GM12875 (cell line): ENCODE measurements around the gene ABCA7.

Source experiments
- H3K4me3 ChIP-seq: one replicate; pipeline ENCODE4 v1.5.1; 2011; ENCODE audit warnings: low read depth, low read length, control low read depth
- TF ChIP-seq, protein P1 (sequence below): IDR thresholded peaks from 2 replicates; pipeline ENCODE4 v1.5.1; 2011; ENCODE audit warnings: low read depth, mild to moderate bottlenecking, control low read depth, inconsistent platforms, low read length, moderate library complexity, borderline replicate concordance; ENCODE audit not compliant: insufficient read depth

The ABCA7 gene, protein sequence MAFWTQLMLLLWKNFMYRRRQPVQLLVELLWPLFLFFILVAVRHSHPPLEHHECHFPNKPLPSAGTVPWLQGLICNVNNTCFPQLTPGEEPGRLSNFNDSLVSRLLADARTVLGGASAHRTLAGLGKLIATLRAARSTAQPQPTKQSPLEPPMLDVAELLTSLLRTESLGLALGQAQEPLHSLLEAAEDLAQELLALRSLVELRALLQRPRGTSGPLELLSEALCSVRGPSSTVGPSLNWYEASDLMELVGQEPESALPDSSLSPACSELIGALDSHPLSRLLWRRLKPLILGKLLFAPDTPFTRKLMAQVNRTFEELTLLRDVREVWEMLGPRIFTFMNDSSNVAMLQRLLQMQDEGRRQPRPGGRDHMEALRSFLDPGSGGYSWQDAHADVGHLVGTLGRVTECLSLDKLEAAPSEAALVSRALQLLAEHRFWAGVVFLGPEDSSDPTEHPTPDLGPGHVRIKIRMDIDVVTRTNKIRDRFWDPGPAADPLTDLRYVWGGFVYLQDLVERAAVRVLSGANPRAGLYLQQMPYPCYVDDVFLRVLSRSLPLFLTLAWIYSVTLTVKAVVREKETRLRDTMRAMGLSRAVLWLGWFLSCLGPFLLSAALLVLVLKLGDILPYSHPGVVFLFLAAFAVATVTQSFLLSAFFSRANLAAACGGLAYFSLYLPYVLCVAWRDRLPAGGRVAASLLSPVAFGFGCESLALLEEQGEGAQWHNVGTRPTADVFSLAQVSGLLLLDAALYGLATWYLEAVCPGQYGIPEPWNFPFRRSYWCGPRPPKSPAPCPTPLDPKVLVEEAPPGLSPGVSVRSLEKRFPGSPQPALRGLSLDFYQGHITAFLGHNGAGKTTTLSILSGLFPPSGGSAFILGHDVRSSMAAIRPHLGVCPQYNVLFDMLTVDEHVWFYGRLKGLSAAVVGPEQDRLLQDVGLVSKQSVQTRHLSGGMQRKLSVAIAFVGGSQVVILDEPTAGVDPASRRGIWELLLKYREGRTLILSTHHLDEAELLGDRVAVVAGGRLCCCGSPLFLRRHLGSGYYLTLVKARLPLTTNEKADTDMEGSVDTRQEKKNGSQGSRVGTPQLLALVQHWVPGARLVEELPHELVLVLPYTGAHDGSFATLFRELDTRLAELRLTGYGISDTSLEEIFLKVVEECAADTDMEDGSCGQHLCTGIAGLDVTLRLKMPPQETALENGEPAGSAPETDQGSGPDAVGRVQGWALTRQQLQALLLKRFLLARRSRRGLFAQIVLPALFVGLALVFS (N-terminal part only)

DNA sequence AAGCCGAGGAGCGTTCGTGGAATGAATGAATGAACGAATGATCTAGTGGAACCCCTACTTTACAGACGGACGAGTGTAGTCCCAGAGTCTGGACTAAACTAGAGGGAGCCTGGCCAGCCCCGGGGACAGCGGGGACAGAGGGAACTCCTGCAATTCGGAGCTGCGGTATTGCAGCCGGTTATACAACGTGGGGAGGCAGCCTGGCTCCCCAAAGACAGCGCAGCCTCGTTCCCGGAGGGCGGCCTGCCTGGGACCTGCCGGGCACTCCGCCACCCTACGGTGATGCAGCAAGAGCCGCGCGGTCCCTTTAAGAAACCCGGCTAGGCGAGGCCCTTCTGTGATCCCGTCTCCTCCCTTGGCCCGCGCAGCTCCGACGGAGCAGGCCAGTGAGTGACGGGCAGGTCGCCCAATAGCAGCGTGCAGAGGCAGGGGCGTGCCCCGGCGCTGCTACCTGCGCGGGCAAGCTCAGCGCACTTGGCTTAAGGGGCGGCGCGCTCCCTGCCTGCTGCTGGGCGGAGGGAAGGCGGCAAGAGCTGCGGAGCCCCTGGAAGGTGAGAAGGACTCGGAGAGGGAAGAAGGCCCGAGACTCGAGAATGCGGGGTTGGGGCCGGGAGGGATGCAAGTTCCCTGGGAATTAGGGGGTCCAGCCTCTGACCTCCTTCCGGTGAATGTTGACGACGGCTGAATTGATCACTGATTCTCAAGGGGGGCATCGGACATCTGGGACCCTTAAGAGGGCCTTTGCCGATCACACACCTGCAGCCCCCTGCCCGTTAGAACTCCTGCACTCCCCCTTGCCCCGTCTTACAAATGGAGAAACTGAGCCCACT is at the start of gene ABCA7:
ABCA7 (plus strand) TSS at position 462 of the 830 bp plus-strand sequence. CDS start 1,255 bp downstream, outside the sequence.
- TF ChIP-seq, protein P1, sequence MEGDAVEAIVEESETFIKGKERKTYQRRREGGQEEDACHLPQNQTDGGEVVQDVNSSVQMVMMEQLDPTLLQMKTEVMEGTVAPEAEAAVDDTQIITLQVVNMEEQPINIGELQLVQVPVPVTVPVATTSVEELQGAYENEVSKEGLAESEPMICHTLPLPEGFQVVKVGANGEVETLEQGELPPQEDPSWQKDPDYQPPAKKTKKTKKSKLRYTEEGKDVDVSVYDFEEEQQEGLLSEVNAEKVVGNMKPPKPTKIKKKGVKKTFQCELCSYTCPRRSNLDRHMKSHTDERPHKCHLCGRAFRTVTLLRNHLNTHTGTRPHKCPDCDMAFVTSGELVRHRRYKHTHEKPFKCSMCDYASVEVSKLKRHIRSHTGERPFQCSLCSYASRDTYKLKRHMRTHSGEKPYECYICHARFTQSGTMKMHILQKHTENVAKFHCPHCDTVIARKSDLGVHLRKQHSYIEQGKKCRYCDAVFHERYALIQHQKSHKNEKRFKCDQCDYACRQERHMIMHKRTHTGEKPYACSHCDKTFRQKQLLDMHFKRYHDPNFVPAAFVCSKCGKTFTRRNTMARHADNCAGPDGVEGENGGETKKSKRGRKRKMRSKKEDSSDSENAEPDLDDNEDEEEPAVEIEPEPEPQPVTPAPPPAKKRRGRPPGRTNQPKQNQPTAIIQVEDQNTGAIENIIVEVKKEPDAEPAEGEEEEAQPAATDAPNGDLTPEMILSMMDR = no peak
- H3K4me3 ChIP-seq = peak within 1 kb of the TSS; percentile 64

DNA sequence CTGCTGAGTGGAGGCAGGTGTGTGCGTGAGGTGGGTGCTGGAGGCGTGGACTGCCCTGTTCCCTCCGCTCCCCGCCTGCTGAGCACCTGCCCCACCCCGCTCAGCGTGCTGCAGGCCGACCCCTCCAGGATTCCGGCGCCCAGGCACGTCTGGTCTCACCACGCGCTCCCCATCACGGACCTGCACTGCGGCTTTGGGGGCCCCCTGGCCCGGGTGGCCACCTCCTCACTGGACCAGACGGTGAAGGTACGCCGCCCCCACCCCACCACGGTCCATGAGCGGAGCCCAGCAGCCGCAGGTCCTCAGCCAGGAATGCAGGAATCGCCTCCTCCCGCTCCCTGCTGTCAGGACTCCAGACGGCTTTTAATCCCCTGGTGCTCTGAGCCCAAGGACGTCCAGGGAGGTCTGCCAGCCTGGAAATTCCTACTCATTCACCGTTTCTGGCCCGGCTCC is 49.8 kb upstream of the ABCA7 start:
- TF ChIP-seq, protein P1 = no peak
- no peak overlapping the region for H3K4me3 ChIP-seq

DNA sequence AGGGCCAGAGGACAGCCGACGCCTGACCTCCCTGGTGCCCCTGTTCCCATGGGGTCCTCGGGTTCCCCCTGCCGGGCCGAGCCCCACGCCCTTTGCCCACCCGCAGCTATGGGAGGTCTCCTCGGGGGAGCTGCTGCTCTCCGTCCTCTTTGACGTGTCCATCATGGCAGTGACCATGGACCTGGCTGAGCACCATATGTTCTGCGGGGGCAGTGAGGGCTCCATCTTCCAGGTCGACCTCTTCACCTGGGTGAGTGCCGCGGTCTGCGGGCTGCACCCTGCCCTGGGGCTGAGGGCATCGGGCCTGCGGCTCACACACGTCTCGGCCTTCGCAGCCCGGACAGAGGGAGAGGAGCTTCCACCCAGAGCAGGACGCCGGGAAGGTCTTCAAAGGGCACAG is 49.2 kb upstream of the ABCA7 start:
- no peak overlapping the region for H3K4me3 ChIP-seq
- TF ChIP-seq, protein P1 = no peak

DNA sequence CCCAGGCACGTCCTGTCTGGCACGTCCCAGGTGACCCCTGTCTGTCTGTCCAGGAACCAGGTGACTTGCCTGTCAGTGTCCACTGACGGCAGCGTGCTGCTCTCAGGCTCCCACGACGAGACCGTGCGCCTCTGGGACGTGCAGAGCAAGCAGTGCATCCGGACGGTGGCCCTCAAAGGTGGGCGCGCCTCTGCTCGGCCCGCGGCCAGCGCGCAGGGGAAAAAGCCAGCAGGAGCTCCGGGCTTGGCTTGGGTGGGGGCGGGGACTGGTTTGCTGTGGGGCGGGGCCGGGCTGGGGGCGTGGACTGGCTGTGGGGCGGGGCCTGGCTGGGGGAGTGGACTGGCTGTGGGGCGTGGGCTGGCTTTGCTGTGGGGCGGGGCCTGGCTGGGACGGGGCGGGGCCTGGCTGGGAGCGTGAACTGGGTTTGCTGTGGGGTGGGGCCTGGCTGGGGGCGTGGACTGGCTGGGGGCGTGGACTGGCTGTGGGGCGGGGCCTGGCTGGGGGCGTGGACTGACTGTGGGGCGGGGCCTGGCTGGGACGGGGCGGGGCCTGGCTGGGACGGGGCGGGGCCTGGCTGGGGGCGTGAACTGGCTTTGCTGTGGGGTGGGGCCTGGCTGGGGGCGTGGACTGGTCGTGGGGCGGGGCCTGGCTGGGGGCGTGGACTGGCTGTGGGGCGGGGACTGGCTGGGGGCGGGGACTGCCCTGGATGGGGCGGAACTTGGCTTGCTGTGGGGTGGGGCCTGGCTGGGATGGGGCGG is 48.6 kb upstream of the ABCA7 start:
- TF ChIP-seq, protein P1 = no peak

DNA sequence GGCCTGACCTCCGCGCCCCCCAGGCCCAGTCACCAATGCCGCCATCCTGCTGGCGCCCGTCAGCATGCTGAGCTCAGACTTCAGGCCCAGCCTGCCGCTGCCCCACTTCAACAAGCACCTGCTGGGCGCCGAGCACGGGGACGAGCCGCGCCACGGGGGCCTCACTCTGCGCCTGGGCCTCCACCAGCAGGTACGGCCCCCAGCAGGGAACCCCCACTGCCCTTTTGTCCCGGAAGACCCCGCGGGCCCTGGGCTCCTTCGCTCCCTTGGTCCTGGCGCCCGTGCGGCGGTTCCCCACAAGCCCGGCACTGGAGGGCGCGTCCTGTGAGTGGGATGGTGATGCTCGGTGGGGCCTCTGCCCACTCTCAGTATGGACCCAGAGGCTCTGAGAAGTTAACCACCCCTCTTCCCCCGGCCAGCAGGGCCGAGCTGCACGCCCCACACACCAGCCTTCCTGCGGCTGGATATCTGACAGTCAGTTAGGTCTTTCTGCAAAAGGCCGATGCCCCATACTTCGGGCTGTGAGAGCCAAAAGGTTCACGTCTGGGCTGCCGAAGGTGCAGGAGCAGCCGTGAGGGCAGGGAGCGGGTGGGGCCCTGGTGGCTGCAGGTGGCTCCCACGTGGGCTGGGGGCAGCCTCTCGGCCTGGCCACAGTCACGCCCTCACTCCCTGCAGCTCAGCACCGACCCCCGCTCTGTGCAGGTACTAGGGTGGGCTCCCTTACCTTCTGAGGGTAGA is 47.8 kb upstream of the ABCA7 start:
- TF ChIP-seq, protein P1 = no peak
- H3K4me3 ChIP-seq = no peak overlapping the region

More for the DNA sequence above, 48.6 kb upstream of the ABCA7 start:
- no peak overlapping the region for H3K4me3 ChIP-seq
